ENCODE data around the gene FAXDC2.

Gene FAXDC2, protein sequence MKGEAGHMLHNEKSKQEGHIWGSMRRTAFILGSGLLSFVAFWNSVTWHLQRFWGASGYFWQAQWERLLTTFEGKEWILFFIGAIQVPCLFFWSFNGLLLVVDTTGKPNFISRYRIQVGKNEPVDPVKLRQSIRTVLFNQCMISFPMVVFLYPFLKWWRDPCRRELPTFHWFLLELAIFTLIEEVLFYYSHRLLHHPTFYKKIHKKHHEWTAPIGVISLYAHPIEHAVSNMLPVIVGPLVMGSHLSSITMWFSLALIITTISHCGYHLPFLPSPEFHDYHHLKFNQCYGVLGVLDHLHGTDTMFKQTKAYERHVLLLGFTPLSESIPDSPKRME

DNA sequence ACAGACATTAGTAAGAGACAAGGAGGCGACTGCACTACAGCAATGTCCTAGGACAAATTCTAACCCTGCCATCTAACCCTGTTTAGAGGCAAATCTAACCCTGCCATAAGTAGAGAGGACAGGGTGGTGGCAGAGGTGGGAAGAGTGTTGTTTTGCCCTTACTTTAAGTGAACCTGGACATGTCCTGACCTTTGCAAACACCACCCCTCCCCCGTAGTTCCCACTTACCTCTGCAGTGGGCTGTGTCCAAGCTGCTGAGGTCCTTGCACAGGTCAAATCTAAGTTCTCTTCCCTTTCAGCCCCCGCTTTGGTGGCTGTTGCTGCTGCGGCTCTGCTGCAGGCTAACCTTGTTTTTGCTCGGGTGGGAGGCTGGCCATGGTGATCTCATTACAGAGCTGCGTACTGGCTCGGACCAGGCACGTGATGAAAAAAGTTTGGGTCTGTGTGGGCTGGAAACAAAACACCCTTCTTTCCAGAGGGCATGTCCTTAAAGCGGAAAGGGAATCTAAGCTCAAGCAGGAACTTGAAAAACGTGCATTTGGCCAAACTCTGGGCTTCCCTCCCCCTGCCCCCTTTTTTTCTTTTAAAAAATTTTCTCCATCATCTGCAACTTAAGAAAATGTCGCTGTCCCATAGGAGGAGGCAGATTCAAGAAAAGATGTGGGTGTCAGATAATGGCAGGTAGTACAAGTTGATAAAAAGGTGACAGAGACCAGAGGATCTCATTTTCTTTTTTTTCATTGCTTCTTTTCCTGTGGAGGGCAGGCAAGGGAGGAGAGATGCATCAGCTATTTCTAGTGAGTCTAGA lies at the start of gene FAXDC2:
Gene FAXDC2, minus strand, starts transcription at position 349 of the 808 bp plus-strand sequence. CDS start 12,425 bp downstream, outside the sequence.
- no peak for DNase-seq

DNA sequence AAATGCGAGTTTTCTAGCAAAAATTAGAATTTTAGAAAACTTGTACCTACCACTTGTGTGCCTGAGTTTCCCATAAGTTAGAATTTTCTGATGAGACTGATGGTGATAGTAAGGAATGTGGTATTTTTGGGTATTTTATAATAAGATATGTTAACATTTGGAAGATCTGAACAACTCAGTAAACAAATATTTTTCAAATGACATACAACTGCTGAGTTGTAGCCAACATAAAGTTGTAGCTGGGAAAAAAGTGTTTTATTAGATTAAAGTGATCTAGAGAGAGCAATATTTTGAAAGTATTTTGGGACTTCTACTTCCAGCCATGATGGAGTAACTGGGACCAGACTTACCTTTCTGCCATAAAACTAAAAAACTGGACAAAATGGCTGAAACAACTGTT lies 49.7 kb upstream of the FAXDC2 start:
- DNase-seq: no peak

DNA sequence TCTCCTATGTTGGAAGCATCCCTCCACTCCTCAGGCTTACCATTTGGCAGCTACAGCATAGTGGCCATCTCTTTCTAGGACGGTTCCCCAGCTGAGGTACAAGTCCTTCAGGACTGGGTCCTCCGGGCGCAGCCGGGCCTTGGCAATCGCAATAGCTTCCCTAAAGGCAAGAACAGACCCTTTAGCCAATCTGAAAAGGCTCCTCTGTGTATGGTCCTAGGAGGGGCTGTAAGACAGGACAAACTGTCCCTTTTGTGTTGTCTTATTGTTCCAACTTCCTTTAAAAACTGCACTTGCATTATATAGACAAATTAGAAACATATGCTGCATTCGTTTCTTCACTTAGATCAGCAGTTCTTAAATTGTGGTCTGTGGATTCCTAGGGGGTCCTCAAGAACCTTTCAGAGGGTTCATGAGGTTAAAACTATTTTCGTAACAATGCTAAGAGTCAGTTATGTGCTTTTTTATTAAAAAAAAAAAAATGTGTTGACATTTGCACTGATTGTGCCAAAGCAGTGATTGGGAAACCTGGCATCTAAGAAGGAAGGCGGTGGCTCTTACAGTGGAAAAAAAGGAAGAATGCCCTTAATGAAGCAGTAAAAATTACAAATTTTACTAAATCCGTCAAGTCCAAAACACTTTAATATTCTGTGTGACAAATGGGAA lies 48.9 kb upstream of the FAXDC2 start:
- DNase-seq: no peak

DNA sequence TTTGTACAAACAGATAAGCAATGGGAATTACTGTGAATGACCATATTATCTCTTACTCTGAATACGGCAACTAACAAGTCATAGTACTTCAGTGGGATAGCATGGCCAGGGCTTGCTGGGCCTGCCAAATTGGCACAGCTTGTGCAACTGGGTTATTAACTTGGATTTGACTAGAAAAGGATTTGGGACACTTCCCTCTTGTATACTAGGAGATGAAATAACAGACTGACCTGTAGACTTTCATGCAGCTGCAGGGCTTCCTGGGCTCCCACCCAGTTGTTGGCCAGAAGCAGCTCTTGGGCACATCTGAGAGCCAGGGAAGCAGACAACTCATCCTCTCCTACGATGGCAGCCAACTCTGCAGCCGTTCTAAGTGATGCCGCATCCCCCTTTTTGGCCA lies 47.8 kb upstream of the FAXDC2 start:
- DNase-seq: no peak

DNA sequence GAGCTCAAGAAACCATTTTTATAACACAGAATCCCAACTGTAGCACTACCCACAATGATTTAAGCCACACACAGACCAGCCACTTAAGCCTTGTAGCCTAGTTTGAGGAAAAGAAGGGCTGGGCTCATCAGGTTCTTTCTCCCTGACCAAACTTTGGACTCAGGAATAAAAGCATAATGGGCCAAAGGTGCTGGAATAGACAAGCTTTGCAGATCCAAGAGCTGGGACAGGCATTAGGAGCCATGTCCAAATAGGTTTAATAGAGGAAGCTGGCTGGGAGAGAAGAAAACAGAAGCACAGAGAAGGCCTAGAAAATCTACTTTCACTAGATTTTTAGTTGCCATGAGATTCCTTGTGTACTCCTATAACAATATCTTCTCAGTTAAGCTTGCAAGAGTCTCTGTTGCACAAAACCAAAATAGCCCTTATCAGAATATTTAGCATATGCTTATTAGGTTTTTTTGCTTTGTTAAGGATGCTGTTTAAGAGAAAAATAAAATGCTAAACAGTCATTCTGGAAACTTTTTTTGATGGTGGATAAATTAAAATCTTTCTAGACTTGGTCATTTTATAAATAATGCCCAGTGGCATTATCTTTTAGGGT lies 46.3 kb upstream of the FAXDC2 start:
- DNase-seq: no peak

DNA sequence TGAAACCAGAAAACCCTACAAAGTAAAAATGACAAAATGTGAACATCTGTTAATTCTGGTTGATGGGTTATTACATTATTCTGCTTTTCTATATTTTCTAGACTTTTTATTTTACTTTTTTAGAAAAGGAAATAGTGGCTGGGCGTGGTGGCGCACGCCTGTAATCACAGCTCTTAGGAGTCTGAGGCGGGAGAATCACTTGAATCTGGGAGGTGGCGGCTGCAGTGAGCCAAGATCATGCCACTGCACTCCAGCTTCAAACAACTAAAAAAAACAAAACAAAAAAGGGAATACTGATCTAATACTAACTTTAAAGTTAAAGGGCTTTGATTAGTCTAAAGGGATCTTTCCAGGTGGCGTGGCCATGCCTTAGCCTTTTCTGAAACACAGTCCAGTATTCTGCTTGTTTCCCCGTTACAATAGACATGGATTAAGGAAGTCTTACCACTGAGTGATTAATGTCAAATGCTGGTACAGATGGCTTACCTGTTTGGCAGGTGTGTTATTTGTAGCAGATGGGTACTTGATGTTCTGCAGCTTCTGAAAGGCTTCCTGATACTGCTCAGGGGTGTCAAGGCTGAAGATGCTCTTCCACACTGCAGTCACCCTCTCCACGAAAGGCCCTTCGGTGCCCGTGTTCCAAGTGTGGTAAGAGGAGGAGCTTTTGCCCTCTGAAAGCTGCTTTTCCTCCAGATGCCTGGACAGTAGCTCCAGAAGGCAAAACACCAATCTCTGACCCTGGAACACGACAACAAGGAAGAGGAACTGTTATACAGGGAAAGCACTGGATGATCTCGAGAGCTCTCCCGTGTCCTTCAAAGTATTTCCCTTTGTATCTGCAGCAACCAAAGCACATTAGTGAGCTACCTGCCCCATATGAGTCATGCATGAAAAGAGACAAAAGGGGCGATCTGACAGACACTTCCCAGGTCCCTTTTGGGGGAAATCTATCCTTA lies 45.5 kb upstream of the FAXDC2 start:
- DNase-seq: no peak

DNA sequence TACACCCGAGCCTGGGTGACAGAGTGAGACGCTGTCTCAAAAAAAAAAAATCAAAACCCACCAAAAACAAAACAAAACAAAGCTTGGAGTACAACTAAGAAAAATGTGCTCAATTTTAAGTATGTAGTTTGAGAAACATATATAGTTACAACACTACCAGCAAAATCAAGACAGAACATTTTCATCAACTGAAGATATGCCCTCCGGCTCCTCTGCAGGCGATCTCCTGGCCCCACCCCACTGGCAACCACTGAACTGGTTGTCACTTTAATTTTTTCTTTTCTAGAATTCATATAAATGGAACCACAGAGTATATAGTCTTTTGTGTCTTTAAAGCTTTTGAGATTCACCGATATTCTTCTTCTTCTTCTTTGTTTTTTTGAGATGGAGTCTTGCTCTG lies 43.0 kb upstream of the FAXDC2 start:
- no peak for DNase-seq

DNA sequence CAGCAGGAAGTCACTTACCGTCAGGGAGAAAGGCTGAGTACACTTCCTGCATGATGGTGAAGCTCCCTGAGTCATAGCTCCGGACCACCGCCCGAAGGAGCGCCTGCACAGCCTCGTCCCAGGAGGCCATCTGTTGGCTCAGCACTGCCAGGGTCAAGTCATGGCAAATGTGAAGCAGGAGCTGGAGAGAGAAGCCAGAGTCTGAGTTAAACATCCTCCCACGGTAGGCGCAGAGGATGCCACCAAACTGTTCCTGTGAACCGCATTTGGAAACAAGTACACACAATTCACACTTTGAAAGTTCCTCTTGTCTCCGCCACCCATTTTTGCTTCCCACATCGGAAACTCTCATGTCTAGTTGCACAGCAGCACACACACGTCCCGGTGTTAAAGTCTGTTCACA lies 42.0 kb upstream of the FAXDC2 start:
- DNase-seq: no peak

DNA sequence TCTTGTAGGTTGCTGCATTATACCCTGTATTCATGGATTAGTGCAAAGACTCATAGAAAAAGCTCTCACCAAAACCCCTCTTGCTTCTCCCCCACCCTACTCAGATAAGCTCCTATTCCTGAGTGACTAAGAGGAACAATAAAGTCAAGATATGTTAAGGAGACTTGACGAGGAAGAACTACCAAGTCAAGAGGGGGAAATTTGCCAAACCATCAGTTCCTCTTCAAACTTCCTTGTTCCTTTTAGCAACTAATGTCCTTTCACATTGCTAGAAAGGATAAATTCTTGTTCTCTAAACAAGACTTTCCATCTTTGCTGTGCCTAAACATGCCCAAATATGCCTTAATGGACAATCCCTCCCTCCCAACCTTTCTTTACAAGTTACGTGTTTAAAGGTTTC lies 35.0 kb upstream of the FAXDC2 start:
- no peak for DNase-seq

DNA sequence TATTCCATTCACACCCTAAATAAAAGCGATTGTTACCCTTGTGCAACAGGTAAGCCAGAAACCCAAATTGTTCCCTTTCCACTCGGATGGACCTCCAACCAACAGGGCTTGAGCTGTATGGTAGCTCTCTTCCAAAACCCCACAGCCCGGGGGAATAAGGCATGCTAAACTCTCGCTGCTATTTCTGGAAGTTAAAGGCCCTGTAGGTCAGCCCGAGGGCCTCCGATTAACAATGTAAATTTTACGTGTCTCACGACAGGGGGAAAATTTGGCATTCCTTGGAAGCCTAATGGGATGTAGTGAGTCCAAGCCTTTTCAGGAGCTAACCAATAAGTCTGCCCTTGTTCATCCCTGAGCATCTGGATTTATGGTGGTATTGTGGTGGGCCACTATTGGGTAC lies 34.0 kb upstream of the FAXDC2 start:
- DNase-seq: no peak

DNA sequence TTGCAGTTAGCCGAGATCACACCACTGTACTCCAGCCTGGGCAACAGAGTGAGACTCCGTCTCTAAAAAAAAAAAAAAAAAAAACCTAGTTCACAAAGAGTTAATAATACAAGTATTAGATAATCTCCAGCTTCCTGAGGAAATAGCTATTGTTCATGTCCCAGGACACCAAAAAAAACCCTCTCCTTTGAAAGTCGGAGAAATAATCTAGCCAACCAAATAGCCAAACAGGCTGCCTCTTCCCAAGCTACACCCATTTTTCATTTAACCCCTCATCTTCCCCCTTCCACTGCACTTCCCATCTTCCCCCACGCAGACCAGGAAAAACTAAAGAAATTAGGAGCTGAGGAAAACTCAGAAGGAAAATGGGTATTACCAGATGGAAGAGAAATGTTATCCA lies 31.6 kb upstream of the FAXDC2 start:
- DNase-seq: no peak

DNA sequence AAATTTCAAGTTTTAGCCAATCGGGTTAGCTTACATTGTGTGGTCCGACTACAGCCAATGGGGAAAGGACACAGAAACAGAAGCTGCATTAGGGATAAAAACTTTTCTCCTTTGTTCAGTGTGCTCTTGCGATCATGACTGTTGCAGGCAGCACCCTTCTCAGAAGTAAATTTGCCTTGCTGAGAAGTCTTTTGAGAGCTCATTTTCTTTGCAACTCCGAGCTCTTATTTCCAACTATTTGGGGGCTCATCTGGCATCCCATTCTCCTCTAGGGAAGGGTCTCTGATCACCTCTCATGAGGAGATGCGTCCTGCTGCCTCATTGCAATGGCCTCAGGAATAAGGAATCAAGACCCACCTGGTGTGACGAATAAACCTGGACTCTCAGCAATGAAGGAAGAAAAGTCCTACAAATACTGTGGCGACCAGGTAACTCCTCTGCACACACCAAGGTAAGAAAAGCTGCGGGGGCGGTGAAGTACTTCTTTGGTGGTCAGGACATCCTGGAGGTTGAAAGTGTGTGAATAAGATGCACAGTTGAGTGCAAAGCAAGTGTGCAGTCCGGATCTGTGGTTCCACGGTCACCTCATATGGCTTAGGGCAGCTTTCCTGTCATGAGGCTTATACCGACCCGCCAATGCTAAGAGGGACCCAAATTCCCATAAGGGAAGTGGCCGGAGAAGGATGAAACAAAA lies 28.4 kb upstream of the FAXDC2 start:
- no peak for DNase-seq

DNA sequence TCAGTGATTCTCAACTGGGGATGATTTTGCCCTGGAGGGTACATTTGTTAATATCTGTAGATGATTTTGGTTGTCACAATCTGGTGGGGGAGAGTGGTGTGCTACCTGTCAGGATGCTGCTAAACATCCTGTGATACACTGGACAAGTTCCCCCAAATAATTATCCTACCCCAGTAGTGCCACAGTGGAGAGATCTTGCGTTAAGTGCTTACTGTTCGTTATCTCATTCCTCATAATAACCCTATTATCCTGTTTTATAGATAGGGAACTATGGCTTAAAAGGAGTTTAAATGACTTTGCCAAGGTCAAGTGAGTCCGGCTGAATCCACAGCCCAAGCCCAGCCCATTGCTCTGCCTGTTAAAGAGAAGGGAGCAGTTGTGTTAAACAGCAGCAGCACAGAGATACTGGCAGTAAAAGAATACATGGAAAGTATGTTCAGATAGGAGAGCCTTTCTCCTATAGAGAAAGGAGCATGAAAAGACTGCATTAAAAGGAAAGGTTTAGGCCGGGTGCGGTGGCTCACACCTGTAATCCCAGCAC lies 23.5 kb upstream of the FAXDC2 start:
- no peak for DNase-seq

DNA sequence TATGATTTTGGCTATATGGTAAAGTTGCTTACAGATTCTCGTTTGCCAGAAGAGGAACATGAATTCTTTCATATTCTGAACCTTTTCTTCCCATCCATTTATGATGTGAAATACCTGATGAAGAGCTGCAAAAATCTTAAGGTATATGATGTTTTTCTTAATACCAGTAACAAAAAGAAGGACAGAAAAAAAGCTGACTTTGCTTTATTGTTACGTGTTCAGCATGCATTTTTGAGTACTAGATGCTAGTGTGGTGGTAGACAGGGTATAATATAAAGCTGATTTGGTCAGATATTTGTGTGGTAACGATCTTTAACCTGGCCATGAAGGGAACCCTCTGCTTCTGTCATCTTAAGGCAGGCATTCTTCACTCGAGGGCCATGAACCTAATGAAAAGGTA lies 21.3 kb upstream of the FAXDC2 start:
- DNase-seq: no peak

DNA sequence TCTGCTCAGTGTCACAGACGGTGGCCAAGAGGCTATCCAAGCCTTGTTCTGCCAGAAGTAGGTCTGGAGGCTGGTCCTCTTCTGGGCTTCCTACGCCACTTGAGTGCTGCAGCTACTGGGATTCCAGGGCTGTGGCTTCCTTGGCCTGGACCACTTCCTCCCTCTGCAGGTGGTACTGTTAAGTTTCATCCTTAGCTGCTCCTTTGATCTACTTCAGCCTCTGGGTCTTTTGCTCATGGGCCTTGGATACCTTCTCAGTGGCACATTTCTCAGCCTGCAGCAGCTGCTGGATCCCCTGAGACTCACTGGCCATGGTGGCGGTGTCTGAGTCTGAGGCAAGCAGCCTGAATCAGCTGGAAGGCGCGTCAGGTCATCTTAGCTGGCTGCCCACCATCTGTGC lies 18.3 kb upstream of the FAXDC2 start:
- DNase-seq: no peak

DNA sequence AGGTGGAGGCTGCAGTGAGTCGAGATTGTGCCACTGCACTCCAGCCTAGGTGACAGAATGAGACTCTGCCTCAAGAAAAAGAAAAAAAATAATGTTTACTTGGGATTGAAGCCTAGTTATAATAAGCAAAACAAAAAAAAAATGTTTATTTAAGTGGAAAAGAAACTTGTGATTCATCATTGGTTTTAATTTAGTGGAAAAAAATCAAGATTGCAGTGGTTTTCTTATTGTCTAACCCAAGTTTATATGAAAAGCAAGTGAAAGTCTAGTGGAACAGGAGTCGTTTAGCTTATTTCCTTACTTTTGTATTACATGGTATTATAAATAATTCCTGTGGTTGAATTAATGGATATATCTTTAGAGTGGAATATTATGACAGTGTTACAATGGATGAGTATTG lies 16.4 kb upstream of the FAXDC2 start:
- DNase-seq: no peak

DNA sequence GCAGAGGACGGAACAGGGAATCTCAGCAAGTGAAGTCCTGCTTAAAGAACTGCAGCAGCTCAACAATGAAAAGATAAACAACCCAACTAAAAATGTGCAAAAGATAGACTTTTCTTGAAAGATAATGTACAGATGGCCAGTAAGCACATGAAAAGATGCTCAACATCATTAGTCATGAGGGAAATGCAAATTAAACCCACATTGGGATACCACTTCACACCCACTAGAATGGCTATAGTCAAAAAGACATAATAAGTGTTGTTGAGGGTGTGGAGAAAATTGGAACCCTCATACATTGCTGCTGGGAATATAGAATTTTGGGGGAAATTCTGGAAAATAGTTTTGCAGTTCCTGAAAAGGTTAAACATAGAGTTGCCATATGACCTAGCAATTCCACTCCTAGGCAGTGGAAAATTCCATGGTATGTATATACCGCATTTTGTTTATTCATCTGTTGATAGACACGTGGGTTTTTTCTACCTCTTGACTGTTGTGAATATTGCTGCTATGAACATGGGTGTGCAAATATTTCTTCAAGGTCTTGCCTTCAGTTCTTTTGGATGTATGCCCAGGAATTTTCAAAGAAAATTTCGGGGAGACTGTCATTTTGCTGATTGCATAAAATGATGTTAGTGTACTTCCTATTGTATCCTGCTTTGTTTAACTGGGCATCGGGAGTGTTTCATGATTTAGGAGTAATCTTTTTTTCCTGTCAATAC lies 15.2 kb upstream of the FAXDC2 start:
- DNase-seq: no peak

DNA sequence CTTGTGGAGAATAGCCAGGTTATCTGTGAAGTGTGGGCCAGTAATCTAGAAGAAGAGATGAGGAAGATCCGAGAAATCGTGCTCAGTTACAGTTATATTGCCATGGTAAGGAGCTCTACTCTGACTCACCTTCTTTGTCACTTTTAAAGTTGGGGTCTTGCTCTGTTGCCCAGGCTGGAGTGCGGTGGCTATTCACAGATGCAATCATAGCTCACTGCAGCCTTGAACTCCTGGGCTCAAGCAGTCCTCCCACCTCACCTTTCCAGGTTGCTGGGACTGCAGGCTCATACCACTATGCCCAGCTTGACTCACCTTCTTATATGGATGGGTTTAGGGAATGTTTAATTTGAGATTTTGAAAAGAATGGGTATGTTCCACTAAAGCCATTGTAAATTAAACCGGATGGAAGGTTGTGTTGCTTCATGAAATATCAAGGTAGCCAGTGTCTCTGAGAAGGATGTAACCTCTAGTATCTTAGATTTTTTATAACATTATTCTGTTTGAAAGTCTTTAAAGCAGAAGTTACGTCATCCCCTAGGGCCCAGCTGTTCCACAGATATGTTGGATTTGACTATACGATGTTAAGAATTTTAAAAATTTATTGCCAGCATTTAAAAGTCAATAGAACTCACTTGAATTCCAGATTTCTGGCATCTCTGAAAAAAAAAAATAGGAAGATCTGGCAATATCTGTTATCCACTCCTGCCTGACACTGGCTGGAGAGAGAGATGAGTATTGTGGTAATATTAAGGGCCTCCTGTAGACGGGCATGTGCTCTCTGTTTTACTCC lies 13.1 kb upstream of the FAXDC2 start:
- no peak for DNase-seq

DNA sequence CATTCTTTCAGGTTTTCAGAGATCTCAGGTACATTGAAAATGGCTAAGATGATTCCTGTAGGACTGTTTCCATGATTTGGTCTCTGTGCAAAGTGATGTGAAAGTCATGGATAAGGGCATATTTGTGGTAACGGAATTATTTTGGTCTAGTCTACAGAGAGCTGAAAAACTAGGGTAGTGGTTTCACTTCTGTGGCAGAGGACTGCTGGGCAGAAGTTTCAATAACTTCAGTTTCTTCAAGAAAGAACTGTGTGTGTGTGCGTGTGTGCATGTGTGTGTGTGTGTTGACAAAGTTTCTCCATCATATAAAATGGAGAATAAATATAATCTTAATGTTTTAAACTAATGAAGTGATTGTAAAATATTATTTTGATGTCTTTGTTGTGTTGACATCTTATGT lies 12.4 kb upstream of the FAXDC2 start:
- no peak for DNase-seq

DNA sequence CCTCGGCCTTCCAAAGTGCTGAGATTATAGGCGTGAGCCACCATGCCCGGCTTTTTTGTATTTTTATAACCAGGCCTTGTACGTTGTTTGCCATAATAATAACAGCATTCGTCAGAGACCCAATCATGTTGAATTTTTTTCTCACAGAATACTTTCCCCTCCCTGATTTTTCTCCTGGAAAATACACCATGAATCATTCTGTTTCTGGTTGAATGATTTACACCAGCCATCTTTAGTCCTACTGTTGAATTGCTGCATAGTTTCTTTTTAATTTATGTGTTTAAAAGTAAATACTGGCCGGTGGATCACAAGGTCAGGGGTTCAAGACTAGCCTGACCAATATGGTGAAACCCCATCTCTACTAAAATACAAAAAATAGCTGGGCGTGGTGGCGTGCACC lies 11.5 kb upstream of the FAXDC2 start:
- DNase-seq: no peak

All from stimulated activated CD4-positive, alpha-beta T cell treated with anti-CD3 and anti-CD28 coated beads, Interleukin-2, amount 100 ng/mL, for 24 hours (primary cell).